DMS53 (cell line): ENCODE data around the gene NEK8.
A peak's percentile ranks its signal among the peaks of the same experiment; 100 is the strongest.
"Not testable (repeated sequence)": the region's sequence is repeated elsewhere in the genome, so short reads cannot be mapped to it uniquely, and the experiment has no call there.

Experiments
- DNase-seq: peaks from one replicate; lab custom pipeline; 2025; lab: John Stamatoyannopoulos, UW

Gene NEK8

GRCh38 chr17:28710861-28711722, 17.5 kb upstream of the NEK8 start:
- peak; percentile 92 for DNase-seq

DNA sequence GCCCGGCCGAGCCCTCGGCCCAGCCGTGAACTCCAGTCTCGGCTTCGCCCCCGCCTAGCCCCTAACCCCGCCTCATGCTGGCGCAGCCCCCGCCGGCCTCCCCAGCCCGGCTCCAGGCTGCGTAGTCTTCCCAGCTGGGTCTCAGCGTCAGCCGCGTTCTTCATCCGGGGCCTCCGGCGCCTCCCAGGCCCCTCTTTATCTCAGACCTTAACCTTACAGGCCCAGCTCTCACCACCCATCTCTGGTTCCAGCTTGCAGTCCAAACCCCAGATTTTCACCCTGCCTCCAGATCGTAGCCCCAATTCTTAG, 16.9 kb upstream of the NEK8 start, which contains the start of gene PROCA1:
Gene PROCA1, minus strand, starts transcription at position 166 of the 309 bp plus-strand sequence. CDS start 228 bp downstream, outside the sequence.
- no peak for DNase-seq

GRCh38 chr17:28712032-28712704, 16.4 kb upstream of the NEK8 start:
- no peak for DNase-seq

- no peak for DNase-seq
Measured at GRCh38 chr17:28712705-28713415, 15.7 kb upstream of the NEK8 start.

GRCh38 chr17:28714281-28714680, 14.3 kb upstream of the NEK8 start:
- no peak for DNase-seq

GRCh38 chr17:28715217-28715616, 13.4 kb upstream of the NEK8 start:
- no peak for DNase-seq

GRCh38 chr17:28716740-28717577, 11.6 kb upstream of the NEK8 start:
- peak; percentile 67 for DNase-seq

GRCh38 chr17:28717578-28718332, 10.8 kb upstream of the NEK8 start, which contains the start of gene RAB34:
RAB34 (minus strand) TSS chr17:28717868; CDS start chr17:28717266, 602 bp downstream.
- DNase-seq = peak; percentile 85

- no peak for DNase-seq
Measured at GRCh38 chr17:28718333-28719020, 10.1 kb upstream of the NEK8 start.

DNA sequence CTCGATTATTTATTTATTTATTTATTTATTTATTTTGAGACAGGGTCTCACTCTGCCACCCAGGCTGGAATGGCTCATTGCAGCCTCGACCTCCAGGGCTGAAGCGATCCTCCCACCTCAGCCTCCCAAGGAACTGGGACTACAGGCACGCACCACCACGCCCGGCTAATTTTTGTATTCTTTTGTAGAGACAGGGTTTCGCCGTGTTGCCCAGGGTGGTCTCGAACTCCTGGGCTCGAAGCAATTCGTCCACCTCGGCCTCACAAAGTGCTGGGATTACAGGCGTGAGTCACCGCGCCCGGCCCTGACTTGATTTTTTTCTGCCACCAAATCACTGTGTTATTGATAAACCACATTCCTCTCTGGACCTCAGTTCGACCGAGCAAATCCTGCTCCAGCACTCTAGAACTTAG, 9.6 kb upstream of the NEK8 start:
- no peak for DNase-seq

- peak; percentile 43 for DNase-seq
Measured at GRCh38 chr17:28720247-28720996, 8.2 kb upstream of the NEK8 start.

DNA sequence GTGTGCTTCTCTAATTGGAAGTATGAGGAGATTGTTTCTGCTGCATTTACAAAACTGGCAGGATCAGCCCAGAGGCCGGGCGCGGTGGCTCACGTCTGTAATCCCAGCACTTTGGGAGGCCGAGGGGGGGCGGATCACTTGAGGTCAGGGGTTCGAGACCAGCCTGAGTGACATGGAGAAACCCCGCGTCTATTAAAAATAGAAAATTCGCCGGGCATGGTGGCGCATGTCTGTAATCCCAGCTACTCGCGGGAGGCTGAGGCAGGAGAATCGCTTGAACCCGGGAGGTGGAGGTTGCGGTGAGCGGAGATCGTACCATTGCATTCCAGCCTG, 7.6 kb upstream of the NEK8 start:
- DNase-seq = not testable (repeated sequence)

DNA sequence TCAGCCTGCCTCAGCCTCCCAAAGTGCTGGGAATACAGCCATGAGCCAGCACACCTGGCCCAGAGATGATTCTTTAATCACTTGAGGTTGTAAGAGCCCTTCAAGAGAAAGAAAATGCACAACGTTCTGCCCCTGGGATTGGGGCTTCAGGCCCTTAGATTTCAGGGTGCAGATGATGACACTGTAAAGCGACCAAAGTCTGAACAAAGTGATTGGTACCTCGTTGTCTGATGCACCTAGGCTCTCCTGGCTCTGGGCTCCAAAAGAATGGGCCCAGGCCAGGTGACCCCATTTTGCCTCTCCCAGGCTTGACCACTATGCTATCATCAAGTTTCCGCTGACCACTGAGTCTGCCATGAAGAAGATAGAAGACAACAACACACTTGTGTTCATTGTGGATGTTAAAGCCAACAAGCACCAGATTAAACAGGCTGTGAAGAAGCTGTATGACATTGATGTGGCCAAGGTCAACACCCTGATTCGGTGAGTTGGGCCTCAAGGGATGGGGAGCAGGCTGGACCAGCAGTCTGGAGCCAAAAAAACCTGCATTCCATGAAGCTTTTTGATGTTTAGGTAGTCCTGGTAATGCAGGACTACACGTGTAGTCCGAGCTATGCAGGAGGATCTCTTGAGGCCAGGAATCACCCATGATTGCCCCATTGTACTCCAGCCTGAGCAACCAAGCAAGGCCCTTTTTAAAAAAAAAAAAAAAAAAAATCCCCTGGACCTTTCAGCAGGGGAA, 6.0 kb upstream of the NEK8 start:
- DNase-seq = no peak

GRCh38 chr17:28723159-28723835, 5.3 kb upstream of the NEK8 start:
- no peak for DNase-seq

GRCh38 chr17:28723836-28724499, 4.6 kb upstream of the NEK8 start:
- peak; percentile 55 for DNase-seq

DNA sequence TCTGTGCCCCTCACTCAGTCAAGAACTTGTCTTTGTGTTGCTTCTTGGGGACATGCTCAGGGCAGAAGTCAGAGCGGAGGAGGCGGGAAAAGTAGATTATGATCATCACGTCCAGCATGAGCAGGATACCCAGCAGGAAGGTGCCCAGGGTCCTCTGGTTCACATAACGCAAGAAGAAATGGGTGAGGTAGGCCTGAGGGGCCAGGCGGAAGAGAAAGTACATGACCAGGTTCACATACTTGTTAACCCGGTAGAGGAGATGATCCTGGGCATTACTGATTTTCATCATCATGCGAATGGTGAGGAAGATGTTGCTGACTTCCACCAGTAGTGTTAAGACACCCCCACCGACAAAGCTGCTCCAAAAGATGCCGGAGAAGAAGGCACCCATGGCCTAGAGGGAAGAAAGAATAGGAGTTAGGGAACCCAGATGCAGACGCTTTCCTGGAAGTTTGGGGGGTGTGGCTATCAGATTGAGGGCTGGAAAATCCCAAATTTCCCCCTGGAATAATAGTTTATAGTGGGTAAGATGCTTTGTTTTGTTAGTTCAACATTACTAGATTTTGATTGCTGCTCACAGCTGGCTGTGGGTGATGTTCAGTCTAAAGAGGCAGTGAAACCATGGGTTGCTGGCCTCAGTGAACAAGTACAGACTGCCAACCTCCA, 4.0 kb upstream of the NEK8 start:
- peak; percentile 57 for DNase-seq

DNA sequence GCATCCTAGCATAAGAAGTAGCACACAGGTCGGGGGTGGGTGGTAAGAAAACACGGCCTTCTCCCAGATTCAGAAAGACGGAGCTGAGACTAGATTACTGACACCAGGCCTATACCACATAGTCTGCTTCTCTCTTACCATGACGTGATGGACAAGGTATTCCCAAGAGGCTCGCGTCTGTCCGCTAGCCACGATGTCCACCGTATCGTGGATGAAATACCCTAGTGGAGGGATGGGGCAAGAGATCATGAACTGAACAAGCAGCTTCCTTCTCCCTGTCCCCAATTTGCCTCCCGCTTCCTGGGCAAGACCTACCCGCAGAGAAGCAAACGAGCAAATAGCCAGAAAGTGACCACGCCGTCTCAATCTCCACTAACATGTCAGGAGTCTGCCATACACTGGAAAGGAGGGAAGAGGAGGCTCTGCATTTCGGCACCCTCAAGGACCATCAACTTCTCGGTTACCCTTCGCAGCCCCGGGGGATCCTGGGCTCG, 3.4 kb upstream of the NEK8 start:
- peak; percentile 81 for DNase-seq
